Kidney glomerular epithelial cell (primary cell): ENCODE measurements around the gene STK35.

Experiments
- DNase-seq: peaks from one replicate; lab custom pipeline; 2025; lab: John Stamatoyannopoulos, UW

The STK35 gene

GRCh38 chr20:2101057-2101864 is at the start of gene STK35:
TSS of gene STK35 (plus strand) at chr20:2101827. CDS start at chr20:2101882, 55 bp downstream.
- peak; percentile 45 for DNase-seq

GRCh38 chr20:2051946-2052345 is 49.7 kb upstream of the STK35 start:
- DNase-seq: no peak

GRCh38 chr20:2052741-2053140 is 48.9 kb upstream of the STK35 start:
- no peak for DNase-seq

GRCh38 chr20:2053615-2054014 is 48.0 kb upstream of the STK35 start:
- no peak for DNase-seq

GRCh38 chr20:2054911-2055310 is 46.7 kb upstream of the STK35 start:
- no peak for DNase-seq

GRCh38 chr20:2059411-2059810 is 42.2 kb upstream of the STK35 start:
- DNase-seq: no peak

GRCh38 chr20:2065099-2065498 is 36.5 kb upstream of the STK35 start:
- no peak for DNase-seq

- DNase-seq: no peak
Observed at GRCh38 chr20:2066461-2067122, 35.0 kb upstream of the STK35 start.

GRCh38 chr20:2080532-2081224 is 20.9 kb upstream of the STK35 start:
- no peak for DNase-seq

- DNase-seq: no peak
Observed at GRCh38 chr20:2084703-2085102, 16.9 kb upstream of the STK35 start.

- DNase-seq: no peak
Observed at GRCh38 chr20:2086177-2086979, 15.2 kb upstream of the STK35 start.

GRCh38 chr20:2086980-2087377 is 14.6 kb upstream of the STK35 start:
- DNase-seq: no peak

GRCh38 chr20:2088891-2089290 is 12.7 kb upstream of the STK35 start:
- DNase-seq: no peak

GRCh38 chr20:2089447-2089846 is 12.2 kb upstream of the STK35 start:
- no peak for DNase-seq

- no peak for DNase-seq
Observed at GRCh38 chr20:2093159-2093781, 8.4 kb upstream of the STK35 start.

GRCh38 chr20:2093883-2094282 is 7.7 kb upstream of the STK35 start:
- DNase-seq: no peak

- DNase-seq: peak; percentile 69
Observed at GRCh38 chr20:2101865-2102584, 398 bp downstream of the STK35 start.

GRCh38 chr20:2102585-2103460 is 1.2 kb downstream of the STK35 start:
- DNase-seq: peak; percentile 53

- DNase-seq: no peak
Observed at GRCh38 chr20:2103461-2104153, 2.0 kb downstream of the STK35 start.
